Measurements from ENCODE around the gene TMEM18. TPM values are rescaled to one million over a fixed set of nuclear protein-coding genes. Genes with fewer than 3 reads are reported as not detected.

Gene TMEM18
- total RNA-seq, 4 donors from 2014 or later = 20.1 to 44.1 (median 23.4) TPM

- no peak overlapping the region for H3K4me3 ChIP-seq
- H3K36me3 ChIP-seq = no peaks in the 10 kb centered on the region
- TF ChIP-seq EP300 (IDR thresholded peaks at IDR 0.05) (no peak), POLR2A (IDR thresholded peaks at IDR 0.05) (no peak), CTCF (IDR thresholded peaks at IDR 0.05) (no peak)
- no peaks in the 10 kb centered on the region for H3K9me3 ChIP-seq
- no peak overlapping the region for H3K27ac ChIP-seq
- H3K4me1 ChIP-seq = peaks cover 0 to 34% (median 6%) of the 10 kb centered on the region in 4 donors
- WGBS, 2 donors = 17 to 25% methylated on average over 2 of the region's 2 CpGs
- no peak for DNase-seq (ENCODE audit: low spot score in 2 of 2)
- no peaks in the 10 kb centered on the region for H3K27me3 ChIP-seq
These were observed 17.0 kb upstream of the TMEM18 start for GRCh38 chr2:694174-694573.

DNA sequence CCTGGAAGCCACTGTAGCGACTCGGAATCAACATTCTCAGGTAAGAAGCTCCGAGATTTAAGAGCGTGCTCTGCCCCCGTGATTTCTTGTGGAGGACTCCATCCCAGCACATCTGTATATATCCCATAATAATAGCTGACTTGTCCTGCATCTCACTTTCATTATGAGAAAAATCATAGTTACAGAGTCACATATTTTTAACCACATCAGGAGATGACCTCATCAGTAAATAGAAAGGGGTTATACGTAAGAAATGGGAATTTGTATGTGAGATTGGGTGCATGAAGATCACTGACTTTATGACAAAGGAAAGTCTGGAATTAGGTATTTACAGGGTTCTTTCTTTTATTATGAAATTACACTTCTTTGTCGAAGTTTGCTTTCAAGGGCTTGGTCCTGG, 16.4 kb upstream of the TMEM18 start:
- DNase-seq (ENCODE audit: low spot score in 2 of 2) = no peak
- TF ChIP-seq EP300 (IDR thresholded peaks at IDR 0.05) (no peak), POLR2A (IDR thresholded peaks at IDR 0.05) (no peak), CTCF (IDR thresholded peaks at IDR 0.05) (no peak)
- H3K4me1 ChIP-seq = peaks cover 0 to 40% (median 6%) of the 10 kb centered on the region in 4 donors
- 81 to 82% methylated on average over 7 of the region's 7 CpGs for WGBS, 2 donors
- H3K4me3 ChIP-seq = no peak overlapping the region
- no peaks in the 10 kb centered on the region for H3K27me3 ChIP-seq
- no peak overlapping the region for H3K27ac ChIP-seq
- no peaks in the 10 kb centered on the region for H3K36me3 ChIP-seq
- H3K9me3 ChIP-seq = no peaks in the 10 kb centered on the region

GRCh38 chr2:692767-693166, 15.6 kb upstream of the TMEM18 start:
- no peak overlapping the region for H3K27ac ChIP-seq

GRCh38 chr2:691821-692761, 14.9 kb upstream of the TMEM18 start:
- DNase-seq (ENCODE audit: low spot score in 2 of 2) = no peak
- no peak overlapping the region for H3K27ac ChIP-seq

More at GRCh38 chr2:692767-693166, 15.6 kb upstream of the TMEM18 start:
- whole genome bisulfite sequencing, 2 donors = 76 to 86% methylated on average over 8 of the region's 8 CpGs
- no peaks in the 10 kb centered on the region for H3K27me3 ChIP-seq
- TF ChIP-seq CTCF (IDR thresholded peaks at IDR 0.05) (no peak), EP300 (IDR thresholded peaks at IDR 0.05) (no peak), POLR2A (IDR thresholded peaks at IDR 0.05) (no peak)
- H3K9me3 ChIP-seq = no peaks in the 10 kb centered on the region
- H3K4me1 ChIP-seq = peaks cover 0 to 42% (median 6%) of the 10 kb centered on the region in 4 donors
- no peak for DNase-seq (ENCODE audit: low spot score in 2 of 2)
- H3K36me3 ChIP-seq = no peaks in the 10 kb centered on the region
- H3K4me3 ChIP-seq = no peak overlapping the region

More at GRCh38 chr2:691821-692761, 14.9 kb upstream of the TMEM18 start:
- TF ChIP-seq EP300 (IDR thresholded peaks at IDR 0.05) (no peak), CTCF (IDR thresholded peaks at IDR 0.05) (no peak), POLR2A (IDR thresholded peaks at IDR 0.05) (no peak)
- peaks cover 0 to 42% (median 6%) of the 10 kb centered on the region in 4 donors for H3K4me1 ChIP-seq
- H3K4me3 ChIP-seq = no peak overlapping the region
- H3K27me3 ChIP-seq = no peaks in the 10 kb centered on the region
- WGBS, 2 donors = 84 to 90% methylated on average over 35 of the region's 35 CpGs
- no peaks in the 10 kb centered on the region for H3K36me3 ChIP-seq
- no peaks in the 10 kb centered on the region for H3K9me3 ChIP-seq

Data from tibial nerve (tissue), 4 donors.